Right lobe of liver (tissue), 4 donors: ENCODE data around the gene CD72.
"Not testable (repeated sequence)": the region's sequence is repeated elsewhere in the genome, so short reads cannot be mapped to it uniquely, and the experiment has no call there.

Experiments used
- CTCF ChIP-seq, 4 donors: fragments of 200-600 bp in 3 of 4; fragments of 450-650 bp in 1 of 4; IDR thresholded peaks; one replicate each; pipeline versions ENCODE4 v1.5.1 to v1.8.0; 2016 to 2022; ENCODE audit warnings: antibody characterized with exemption in 4 of 4, mild to moderate bottlenecking in 2 of 4
- POLR2A ChIP-seq: fragments of 450-650 bp; IDR thresholded peaks from one replicate; pipeline ENCODE4 v1.6.1; 2017; ENCODE audit warnings: antibody characterized with exemption, mild to moderate bottlenecking
- donor health status: DM: no; HTN: no; CAD: no.
- donor health status: DM: no; HTN: no; CAD: no.
- donor health status: DM: no; HTN: yes; CAD: no.

GRCh38 chr9:35583521-35583920, 34.7 kb downstream of the CD72 start:
- TF ChIP-seq CTCF (IDR thresholded peaks at IDR 0.05); POLR2A: not testable (repeated sequence)
